GM23248 (cell line): ENCODE data around the gene SLC40A1. TPM values are rescaled to one million over a fixed set of nuclear protein-coding genes. Genes with fewer than 3 reads are reported as not detected.
A peak's percentile ranks its signal among the peaks of the same experiment; 100 is the strongest.

Experiments used
- DNase-seq: peaks from one replicate; pipeline ENCODE4 v3.0.0-alpha.2; 2015
- H2AFZ ChIP-seq: fragments of 200-600 bp; sonication (generic); 2 replicates; pipeline ENCODE4 v1.6.1; 2016; ENCODE audit warnings: antibody characterized with exemption
- H3F3A ChIP-seq: fragments of 200-600 bp; sonication (generic); 2 replicates; pipeline ENCODE4 v1.6.1; 2016; ENCODE audit warnings: mild to moderate bottlenecking, antibody characterized with exemption, mixed run types; ENCODE audit not compliant: insufficient read depth
- H3K27ac ChIP-seq: fragments of 200-600 bp; sonication (generic); 2 replicates; pipeline ENCODE4 v1.5.1; 2016; ENCODE audit warnings: mild to moderate bottlenecking
- H3K27me3 ChIP-seq: fragments of 200-600 bp; sonication (generic); replicated peaks from 2 replicates; pipeline ENCODE4 v1.6.1; 2016; ENCODE audit warnings: mild to moderate bottlenecking; ENCODE audit not compliant: insufficient read depth
- H3K36me3 ChIP-seq: fragments of 200-600 bp; sonication (generic); 2 replicates; pipeline ENCODE4 v1.6.1; 2016; ENCODE audit warnings: low read depth, mild to moderate bottlenecking
- H3K4me1 ChIP-seq: fragments of 200-600 bp; sonication (generic); 2 replicates; pipeline ENCODE4 v1.6.1; 2016; ENCODE audit warnings: mild to moderate bottlenecking; ENCODE audit not compliant: insufficient read depth
- H3K4me2 ChIP-seq: fragments of 200-600 bp; sonication (generic); one replicate; pipeline ENCODE4 v1.6.1; 2016; ENCODE audit warnings: mild to moderate bottlenecking; ENCODE audit not compliant: unreplicated experiment
- H3K4me3 ChIP-seq: fragments of 200-600 bp; sonication (generic); 2 replicates; pipeline ENCODE4 v1.5.1; 2016; ENCODE audit warnings: mild to moderate bottlenecking
- H3K79me2 ChIP-seq: fragments of 200-600 bp; sonication (generic); 2 replicates; pipeline ENCODE4 v1.6.1; 2016; ENCODE audit warnings: mild to moderate bottlenecking; ENCODE audit not compliant: insufficient read depth
- H3K9ac ChIP-seq: fragments of 200-600 bp; sonication (generic); 2 replicates; pipeline ENCODE4 v1.6.1; 2016; ENCODE audit warnings: mild to moderate bottlenecking
- H3K9me2 ChIP-seq: fragments of 200-600 bp; sonication (generic); 2 replicates; pipeline ENCODE4 v1.6.1; 2016; ENCODE audit warnings: mixed run types, mild to moderate bottlenecking, moderate library complexity; ENCODE audit not compliant: insufficient read depth
- H3K9me3 ChIP-seq: fragments of 200-600 bp; sonication (generic); one replicate; pipeline ENCODE4 v1.6.1; 2017; ENCODE audit warnings: low read depth
- H4K20me1 ChIP-seq: fragments of 200-600 bp; sonication (generic); 2 replicates; pipeline ENCODE4 v1.6.0; 2016; ENCODE audit not compliant: insufficient read depth
- EZH2 ChIP-seq: fragments of 200-600 bp; sonication (generic); IDR thresholded peaks from 2 replicates; pipeline ENCODE4 v1.6.1; 2018; ENCODE audit warnings: antibody characterized with exemption, mild to moderate bottlenecking; ENCODE audit not compliant: insufficient read depth, poor library complexity, severe bottlenecking
- EZH2phosphoT487 ChIP-seq: fragments of 200-600 bp; sonication (generic); IDR thresholded peaks from 2 replicates; pipeline ENCODE4 v1.6.1; 2018; ENCODE audit warnings: antibody characterized with exemption, moderate library complexity, mild to moderate bottlenecking, low read depth; ENCODE audit not compliant: insufficient read depth
- WGBS, 2 experiments: methylation state at CpG; one replicate each; pipeline ENCODE4 v1.1.6; 2015 to 2017; ENCODE audit warnings: low lambda C conversion rate in 2 of 2, low coverage in 1 of 2; ENCODE audit errors: missing lambda C conversion rate in 2 of 2; 5-methylcytosine and 5-hydroxymethylcytosine counted together
- in situ Hi-C: fragments of 300-500 bp; cut with MboI; formaldehyde crosslinking; loops from 2 replicates; pipeline ENCODE4 v1.15.0; 2020
- polyA plus RNA-seq: library from polyadenylated mRNA; unstranded; fragments of >200 nt; fragmentation: Nextera tagmentation; extraction: Ambion mirVana; gene quantifications from 2 replicates; pipeline ENCODE4 v1.2.1, GENCODE V29; 2016
- total RNA-seq: library from RNA; depleted of rRNA; stranded (reverse); fragments of >200 nt; shearing (Covaris generic); gene quantifications from 2 replicates; pipeline ENCODE4 v1.2.3, GENCODE V29; 2014

SLC40A1 gene
- total and polyA plus RNA-seq, 2 experiments from 2014 or later = 0.28 TPM; not detected in 1

- no peak for DNase-seq
- Histone ChIP-seq H3K4me3 (no peak overlapping the region), H3K27ac (no peak overlapping the region), H3K27me3 (no peaks in the 10 kb centered on the region), H3K79me2 (no peaks in the 10 kb centered on the region), H3K4me2 (no peak overlapping the region), H3K9ac (no peak overlapping the region), H2AFZ (no peak overlapping the region), H3K9me3 (no peaks in the 10 kb centered on the region), H4K20me1 (no peaks in the 10 kb centered on the region), H3K9me2 (no peaks in the 10 kb centered on the region), H3F3A (no peaks in the 10 kb centered on the region), H3K4me1 (no peaks in the 10 kb centered on the region), H3K36me3 (no peaks in the 10 kb centered on the region)
- in situ Hi-C loops = no loop called here
- TF ChIP-seq EZH2 (no peak), EZH2phosphoT487 (no peak)
- WGBS, 2 experiments = 77 to 84% methylated on average over 3 of the region's 3 CpGs
Observed at GRCh38 chr2:189516546-189516945, 64.0 kb downstream of the SLC40A1 start.

- peak; percentile 17 for DNase-seq
- no peaks in the 10 kb centered on the region for H3K79me2 ChIP-seq
- no peak overlapping the region for H3K9ac ChIP-seq
- 6 to 11% methylated on average over 1 of the region's 1 CpG for WGBS, 2 experiments
- no peak overlapping the region for H3K4me3 ChIP-seq
- no peak for TF ChIP-seq EZH2
- TF ChIP-seq EZH2phosphoT487 = no peak
- no peaks in the 10 kb centered on the region for H3K9me3 ChIP-seq
- H3K4me1 ChIP-seq = no peaks in the 10 kb centered on the region
- H3K27ac ChIP-seq = no peak overlapping the region
- H3K4me2 ChIP-seq = no peak overlapping the region
- no peaks in the 10 kb centered on the region for H3F3A ChIP-seq
- no peaks in the 10 kb centered on the region for H3K9me2 ChIP-seq
- H3K36me3 ChIP-seq = no peaks in the 10 kb centered on the region
- in situ Hi-C loops = no loop called here
- H3K27me3 ChIP-seq = no peaks in the 10 kb centered on the region
- H2AFZ ChIP-seq = no peak overlapping the region
- no peaks in the 10 kb centered on the region for H4K20me1 ChIP-seq
Observed at GRCh38 chr2:189515264-189515663, 65.3 kb downstream of the SLC40A1 start.

DNA sequence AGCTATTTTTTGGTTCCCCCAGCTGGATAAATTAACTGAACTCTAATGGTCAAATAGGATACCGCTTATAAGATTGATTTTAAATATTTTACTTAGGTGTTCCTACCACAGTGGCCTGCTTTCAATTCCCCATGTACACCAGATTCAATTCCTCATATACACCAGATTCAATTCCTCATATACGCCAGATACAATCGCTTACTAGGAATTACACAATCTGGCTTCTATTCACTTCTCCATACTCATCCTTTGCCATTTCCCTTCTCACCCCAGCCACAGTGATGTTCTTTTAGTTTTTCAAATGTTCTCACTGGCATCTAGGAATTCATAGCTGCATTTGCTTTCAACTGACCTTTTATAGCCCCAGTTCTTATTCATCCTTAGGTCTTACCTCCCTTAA is 66.5 kb downstream of the SLC40A1 start:
- in situ Hi-C loops = no loop called here

GRCh38 chr2:189512879-189513278 is 67.7 kb downstream of the SLC40A1 start:
- in situ Hi-C loops = no loop called here
- 20 to 34% methylated on average over 3 of the region's 3 CpGs for WGBS, 2 experiments
- H3K9ac ChIP-seq = no peak overlapping the region

More for the DNA sequence above, 66.5 kb downstream of the SLC40A1 start:
- Histone ChIP-seq H3K9me3 (no peaks in the 10 kb centered on the region), H3K36me3 (no peaks in the 10 kb centered on the region), H3K27ac (no peak overlapping the region), H4K20me1 (no peaks in the 10 kb centered on the region), H2AFZ (no peak overlapping the region), H3K4me2 (no peak overlapping the region), H3K27me3 (no peaks in the 10 kb centered on the region), H3K4me3 (no peak overlapping the region), H3F3A (no peaks in the 10 kb centered on the region), H3K79me2 (no peaks in the 10 kb centered on the region), H3K9ac (no peak overlapping the region), H3K4me1 (no peaks in the 10 kb centered on the region), H3K9me2 (no peaks in the 10 kb centered on the region)
- no peak for DNase-seq
- no peak for TF ChIP-seq EZH2phosphoT487
- TF ChIP-seq EZH2 = no peak
- WGBS, 2 experiments = 94 to 100% methylated on average over 3 of the region's 3 CpGs

GRCh38 chr2:189511960-189512319 is 68.6 kb downstream of the SLC40A1 start:
- H3K4me1 ChIP-seq = no peaks in the 10 kb centered on the region
- no peak overlapping the region for H3K27ac ChIP-seq
- H3K79me2 ChIP-seq = no peaks in the 10 kb centered on the region
- no peaks in the 10 kb centered on the region for H3F3A ChIP-seq
- H3K4me3 ChIP-seq = no peak overlapping the region
- in situ Hi-C loops = no loop called here
- no peak overlapping the region for H3K9ac ChIP-seq
- no peaks in the 10 kb centered on the region for H3K9me2 ChIP-seq
- no peaks in the 10 kb centered on the region for H3K9me3 ChIP-seq
- TF ChIP-seq EZH2phosphoT487 (no peak), EZH2 (no peak)
- H3K27me3 ChIP-seq = no peaks in the 10 kb centered on the region
- DNase-seq = no peak
- H3K4me2 ChIP-seq = no peak overlapping the region
- no peaks in the 10 kb centered on the region for H3K36me3 ChIP-seq
- no peak overlapping the region for H2AFZ ChIP-seq
- H4K20me1 ChIP-seq = no peaks in the 10 kb centered on the region

More at GRCh38 chr2:189512879-189513278, 67.7 kb downstream of the SLC40A1 start:
- H3F3A ChIP-seq = no peaks in the 10 kb centered on the region
- no peaks in the 10 kb centered on the region for H3K36me3 ChIP-seq
- no peaks in the 10 kb centered on the region for H3K9me3 ChIP-seq
- no peak overlapping the region for H3K4me3 ChIP-seq
- H4K20me1 ChIP-seq = no peaks in the 10 kb centered on the region
- H2AFZ ChIP-seq = no peak overlapping the region
- DNase-seq = no peak
- TF ChIP-seq EZH2phosphoT487 (no peak), EZH2 (no peak)
- no peaks in the 10 kb centered on the region for H3K79me2 ChIP-seq
- H3K27me3 ChIP-seq = no peaks in the 10 kb centered on the region
- H3K4me1 ChIP-seq = no peaks in the 10 kb centered on the region
- H3K27ac ChIP-seq = no peak overlapping the region
- H3K9me2 ChIP-seq = no peaks in the 10 kb centered on the region
- no peak overlapping the region for H3K4me2 ChIP-seq
